ENCODE measurements around the gene RTP5. TPM values are rescaled to one million over a fixed set of nuclear protein-coding genes. Genes with fewer than 3 reads are reported as not detected.
A peak's percentile ranks its signal among the peaks of the same experiment; 100 is the strongest.

Gene RTP5
- total and polyA plus RNA-seq, 11 donors, result not detected

- DNase-seq, result peak in 2 of 5 donors; percentile 4 to 55
- 9 to 12% (median 10%) methylated on average over 14 to 31 of the region's 31 CpGs for WGBS, 4 donors
- TF ChIP-seq POLR2A (IDR thresholded peaks at IDR 0.05), result no peak
- no peak for TF ChIP-seq CTCF (IDR thresholded peaks at IDR 0.05)
- Histone ChIP-seq H3K27me3 (peaks cover 8 to 52% (median 27%) of the 10 kb centered on the region in 9 donors), H3K36me3 (no peaks in the 10 kb centered on the region), H3K9me3 (no peaks in the 10 kb centered on the region), H3K27ac (no peak overlapping the region), H3K4me3 (no peak overlapping the region), H3K4me1 (peaks cover 0 to 10% (median 2%) of the 10 kb centered on the region in 12 donors)
- intact Hi-C loops (cut with DNase I), result loop anchor here in 1 of 10 donors (10.0 kb wide), 1 partner anchor 111 kb away; no protein-coding TSS in a partner anchor
- ATAC-seq, result peak in 1 of 4 donors; percentile 25
These were observed 3.4 kb upstream of the RTP5 start for GRCh38 chr2:241865957-241866789.

- WGBS, 4 donors, result 47 to 64% (median 50%) methylated on average over 22 to 33 of the region's 33 CpGs
- intact Hi-C loops (cut with DNase I), result loop anchor here in 1 of 10 donors (10.0 kb wide), 1 partner anchor 112 kb away; no protein-coding TSS in a partner anchor
- H3K36me3 ChIP-seq, result no peaks in the 10 kb centered on the region
These were observed 2.5 kb upstream of the RTP5 start for GRCh38 chr2:241866790-241867645.

GRCh38 chr2:241867776-241868420 lies 1.6 kb upstream of the RTP5 start:
- H3K4me1 ChIP-seq, result peaks cover 0 to 10% (median 2%) of the 10 kb centered on the region in 12 donors
- no peak overlapping the region for H3K4me3 ChIP-seq
- no peaks in the 10 kb centered on the region for H3K36me3 ChIP-seq
- WGBS, 4 donors, result 46 to 53% (median 49%) methylated on average over 17 to 19 of the region's 19 CpGs
- no peak for TF ChIP-seq CTCF (IDR thresholded peaks at IDR 0.05)
- TF ChIP-seq POLR2A (IDR thresholded peaks at IDR 0.05), result no peak
- no peaks in the 10 kb centered on the region for H3K9me3 ChIP-seq
- H3K27ac ChIP-seq, result peak overlapping the region in 1 of 12 donors; percentile 71
- ATAC-seq (no peak), DNase-seq (peak in 2 of 5 donors; percentile 19 to 69)
- intact Hi-C loops (cut with DNase I), result loop anchor here in 1 of 10 donors (10.0 kb wide), 1 partner anchor 113 kb away; no protein-coding TSS in a partner anchor
- peaks cover 5 to 46% (median 22%) of the 10 kb centered on the region in 9 donors for H3K27me3 ChIP-seq

More at GRCh38 chr2:241866790-241867645, 2.5 kb upstream of the RTP5 start:
- no peak overlapping the region for H3K4me3 ChIP-seq
- H3K9me3 ChIP-seq, result no peaks in the 10 kb centered on the region
- peak overlapping the region in 1 of 12 donors; percentile 71 for H3K27ac ChIP-seq
- H3K27me3 ChIP-seq, result peaks cover 8 to 50% (median 27%) of the 10 kb centered on the region in 9 donors
- ATAC-seq (no peak), DNase-seq (peak in 3 of 5 donors; percentile 19 to 44 (median 19))
- TF ChIP-seq CTCF (IDR thresholded peaks at IDR 0.05) (no peak), POLR2A (IDR thresholded peaks at IDR 0.05) (no peak)
- H3K4me1 ChIP-seq, result peaks cover 0 to 10% (median 2%) of the 10 kb centered on the region in 12 donors

All from heart left ventricle (tissue), 16 donors.